Trophoblast cell (in vitro differentiated cells and primary cell): ENCODE data around the gene H6PD.

ENCODE experiments used
- DNase-seq, 2 donors: peaks; one replicate each; pipeline ENCODE4 v3.0.0-alpha.2; 2016
- H2AFZ ChIP-seq: 2 replicates; pipeline ENCODE4 v1.6.1; 2013; ENCODE audit warnings: low read length, moderate library complexity, mild to moderate bottlenecking; ENCODE audit not compliant: insufficient read depth, poor library complexity
- H2AK5ac ChIP-seq: 2 replicates; pipeline ENCODE4 v1.6.1; 2013; ENCODE audit warnings: mild to moderate bottlenecking, low read length
- H2BK120ac ChIP-seq: 2 replicates; pipeline ENCODE4 v1.6.1; 2013; ENCODE audit warnings: low read length, mild to moderate bottlenecking, moderate library complexity; ENCODE audit not compliant: insufficient read depth, poor library complexity
- H2BK12ac ChIP-seq: 2 replicates; pipeline ENCODE4 v1.6.1; 2013; ENCODE audit warnings: mild to moderate bottlenecking, low read length, moderate library complexity
- H2BK5ac ChIP-seq: 2 replicates; pipeline ENCODE4 v1.6.1; 2013; ENCODE audit warnings: low read length, low read depth, moderate library complexity, mild to moderate bottlenecking; ENCODE audit not compliant: poor library complexity
- H3K14ac ChIP-seq: 2 replicates; pipeline ENCODE4 v1.6.1; 2013; ENCODE audit warnings: mild to moderate bottlenecking, low read length
- H3K18ac ChIP-seq: 2 replicates; pipeline ENCODE4 v1.6.1; 2013; ENCODE audit warnings: mild to moderate bottlenecking, low read length
- H3K23ac ChIP-seq: 2 replicates; pipeline ENCODE4 v1.6.1; 2013; ENCODE audit warnings: low read length
- H3K27ac ChIP-seq: 2 replicates; pipeline ENCODE4 v1.5.1; 2013; ENCODE audit warnings: low read depth, mild to moderate bottlenecking, inconsistent platforms, low read length, moderate library complexity
- H3K27me3 ChIP-seq: 2 replicates; pipeline ENCODE4 v1.6.1; 2013; ENCODE audit warnings: inconsistent platforms, mild to moderate bottlenecking, low read length, moderate library complexity; ENCODE audit not compliant: insufficient read depth
- H3K36me3 ChIP-seq, 2 experiments: 1 replicate in 1 of 2; 2 replicates in 1 of 2; pipeline ENCODE4 v1.6.1; 2013; ENCODE audit warnings: low read length in 2 of 2, mild to moderate bottlenecking in 2 of 2, moderate library complexity in 1 of 2; ENCODE audit not compliant: insufficient read depth in 2 of 2, control insufficient read depth in 1 of 2
- H3K4ac ChIP-seq: 2 replicates; pipeline ENCODE4 v1.6.1; 2013; ENCODE audit warnings: low read depth, mild to moderate bottlenecking, low read length, moderate library complexity
- H3K4me1 ChIP-seq, 2 experiments: 1 replicate in 1 of 2; 2 replicates in 1 of 2; pipeline ENCODE4 v1.6.1; 2013; ENCODE audit warnings: low read length in 2 of 2, mild to moderate bottlenecking in 2 of 2, moderate library complexity in 1 of 2; ENCODE audit not compliant: insufficient read depth in 2 of 2, control insufficient read depth in 1 of 2
- H3K4me2 ChIP-seq: 2 replicates; pipeline ENCODE4 v1.6.1; 2013; ENCODE audit warnings: inconsistent platforms, mild to moderate bottlenecking, low read length, moderate library complexity
- H3K4me3 ChIP-seq: 2 replicates; pipeline ENCODE4 v1.5.1; 2013; ENCODE audit warnings: mild to moderate bottlenecking, low read depth, low read length, inconsistent platforms
- H3K79me1 ChIP-seq: one replicate; pipeline ENCODE4 v1.6.1; 2013; ENCODE audit warnings: low read length
- H3K79me2 ChIP-seq: 2 replicates; pipeline ENCODE4 v1.6.1; 2013; ENCODE audit warnings: low read length, mild to moderate bottlenecking; ENCODE audit not compliant: control insufficient read depth, insufficient read depth, poor library complexity
- H3K9ac ChIP-seq: 2 replicates; pipeline ENCODE4 v1.6.1; 2013; ENCODE audit warnings: mild to moderate bottlenecking, low read length
- H3K9me3 ChIP-seq: 2 replicates; pipeline ENCODE4 v1.6.1; 2013; ENCODE audit warnings: low read depth, mild to moderate bottlenecking, control low read depth, inconsistent platforms, low read length; ENCODE audit not compliant: insufficient read depth
- H4K12ac ChIP-seq: 2 replicates; pipeline ENCODE4 v1.6.1; 2013; ENCODE audit warnings: low read depth, mild to moderate bottlenecking, low read length, moderate library complexity
- H4K8ac ChIP-seq: 2 replicates; pipeline ENCODE4 v1.6.1; 2013; ENCODE audit warnings: low read depth, mild to moderate bottlenecking, low read length, moderate library complexity
- H4K91ac ChIP-seq: one replicate; pipeline ENCODE4 v1.6.1; 2013; ENCODE audit warnings: low read depth, mild to moderate bottlenecking, low read length, moderate library complexity
- WGBS: extraction: QIAGEN DNeasy Blood & Tissue Kit; methylation state at CpG from one replicate; pipeline ENCODE4 v1.1.7; 2013; ENCODE audit warnings: missing lambda C conversion rate; ENCODE audit not compliant: insufficient read length, insufficient coverage; ENCODE audit errors: extremely low coverage; 5-methylcytosine and 5-hydroxymethylcytosine counted together

The H6PD gene

GRCh38 chr1:9194024-9194423 lies 40.5 kb upstream of the H6PD start:
- no peak overlapping the region for H3K4me2 ChIP-seq
- no peak overlapping the region for H2BK5ac ChIP-seq
- H3K18ac ChIP-seq = no peak overlapping the region
- no peak overlapping the region for H2AFZ ChIP-seq
- H3K4me1 ChIP-seq = no peaks in the 10 kb centered on the region
- no peak overlapping the region for H3K23ac ChIP-seq
- peaks cover 2% of the 10 kb centered on the region for H3K9me3 ChIP-seq
- no peaks in the 10 kb centered on the region for H3K36me3 ChIP-seq
- H3K27me3 ChIP-seq = peaks cover 8% of the 10 kb centered on the region
- no CpG with 5 or more reads among the region's 4 CpGs for WGBS
- no peaks in the 10 kb centered on the region for H3K79me2 ChIP-seq
- H4K12ac ChIP-seq = no peak overlapping the region
- H3K9ac ChIP-seq = no peak overlapping the region
- no peak overlapping the region for H4K91ac ChIP-seq
- no peak overlapping the region for H3K27ac ChIP-seq
- no peak overlapping the region for H3K14ac ChIP-seq
- no peaks in the 10 kb centered on the region for H3K79me1 ChIP-seq
- no peak overlapping the region for H3K4me3 ChIP-seq
- no peak overlapping the region for H2BK120ac ChIP-seq
- H3K4ac ChIP-seq = no peak overlapping the region
- no peak overlapping the region for H4K8ac ChIP-seq
- DNase-seq = no peak
- no peak overlapping the region for H2BK12ac ChIP-seq
- H2AK5ac ChIP-seq = no peak overlapping the region

- H3K4ac ChIP-seq = no peak overlapping the region
- H3K27me3 ChIP-seq = peaks cover 19% of the 10 kb centered on the region
- H4K91ac ChIP-seq = no peak overlapping the region
- no peak overlapping the region for H4K12ac ChIP-seq
- H3K79me1 ChIP-seq = no peaks in the 10 kb centered on the region
- no peaks in the 10 kb centered on the region for H3K36me3 ChIP-seq
- H3K79me2 ChIP-seq = no peaks in the 10 kb centered on the region
- no CpG with 5 or more reads among the region's 8 CpGs for whole genome bisulfite sequencing
- H3K9ac ChIP-seq = no peak overlapping the region
- no peaks in the 10 kb centered on the region for H3K4me1 ChIP-seq
- no peak overlapping the region for H4K8ac ChIP-seq
- H3K9me3 ChIP-seq = peaks cover 2% of the 10 kb centered on the region
- no peak overlapping the region for H3K27ac ChIP-seq
- H2BK12ac ChIP-seq = no peak overlapping the region
- no peak overlapping the region for H3K4me3 ChIP-seq
- H2BK5ac ChIP-seq = no peak overlapping the region
- no peak overlapping the region for H2AFZ ChIP-seq
- H2AK5ac ChIP-seq = no peak overlapping the region
- no peak overlapping the region for H3K14ac ChIP-seq
- DNase-seq = no peak
- H2BK120ac ChIP-seq = no peak overlapping the region
- H3K18ac ChIP-seq = no peak overlapping the region
- H3K23ac ChIP-seq = no peak overlapping the region
- H3K4me2 ChIP-seq = no peak overlapping the region
These were observed 38.9 kb upstream of the H6PD start for GRCh38 chr1:9195651-9196050.

GRCh38 chr1:9196129-9197040 lies 38.2 kb upstream of the H6PD start:
- Histone ChIP-seq H3K4me1 (peaks cover 0 to under 1% of the 10 kb centered on the region in 2 experiments), H3K4me3 (peak overlapping the region; percentile 2), H2BK12ac (no peak overlapping the region), H3K23ac (no peak overlapping the region), H3K27me3 (peaks cover 26% of the 10 kb centered on the region), H2BK120ac (no peak overlapping the region), H3K27ac (no peak overlapping the region), H3K36me3 (no peaks in the 10 kb centered on the region), H3K9me3 (no peaks in the 10 kb centered on the region), H3K79me2 (no peaks in the 10 kb centered on the region), H3K14ac (no peak overlapping the region), H3K4ac (no peak overlapping the region), H3K9ac (no peak overlapping the region), H4K8ac (no peak overlapping the region), H2AFZ (no peak overlapping the region), H3K18ac (no peak overlapping the region), H3K79me1 (no peaks in the 10 kb centered on the region), H3K4me2 (no peak overlapping the region), H2BK5ac (no peak overlapping the region), H4K91ac (no peak overlapping the region), H2AK5ac (no peak overlapping the region), H4K12ac (no peak overlapping the region)
- no CpG with 5 or more reads among the region's 31 CpGs for WGBS
- peak; percentile 78 to 79 for DNase-seq

- Histone ChIP-seq H4K91ac (no peak overlapping the region), H3K4me2 (no peak overlapping the region), H2BK120ac (no peak overlapping the region), H3K4me3 (no peak overlapping the region), H3K4me1 (peaks cover 0 to 3% of the 10 kb centered on the region in 2 experiments), H2BK5ac (no peak overlapping the region), H4K8ac (no peak overlapping the region), H3K9me3 (no peaks in the 10 kb centered on the region), H4K12ac (no peak overlapping the region), H2AFZ (no peak overlapping the region), H2BK12ac (no peak overlapping the region), H3K36me3 (no peaks in the 10 kb centered on the region), H3K27ac (no peak overlapping the region), H3K79me1 (no peaks in the 10 kb centered on the region), H3K18ac (no peak overlapping the region), H3K4ac (no peak overlapping the region), H3K9ac (no peak overlapping the region), H3K27me3 (peaks cover 34% of the 10 kb centered on the region), H3K23ac (no peak overlapping the region), H2AK5ac (no peak overlapping the region), H3K14ac (no peak overlapping the region), H3K79me2 (no peaks in the 10 kb centered on the region)
- no peak for DNase-seq
- WGBS = no CpG with 5 or more reads among the region's 22 CpGs
These were observed 37.1 kb upstream of the H6PD start for GRCh38 chr1:9197186-9198099.
